NCI-H1694 treated with DMSO at 0.1 percent for 48 hours (cell line): Measurements from ENCODE around the gene TYW5.

Experiments used
- DNase-seq: peaks from one replicate; lab custom pipeline; 2025; lab: John Stamatoyannopoulos, UW

The TYW5 gene

DNA sequence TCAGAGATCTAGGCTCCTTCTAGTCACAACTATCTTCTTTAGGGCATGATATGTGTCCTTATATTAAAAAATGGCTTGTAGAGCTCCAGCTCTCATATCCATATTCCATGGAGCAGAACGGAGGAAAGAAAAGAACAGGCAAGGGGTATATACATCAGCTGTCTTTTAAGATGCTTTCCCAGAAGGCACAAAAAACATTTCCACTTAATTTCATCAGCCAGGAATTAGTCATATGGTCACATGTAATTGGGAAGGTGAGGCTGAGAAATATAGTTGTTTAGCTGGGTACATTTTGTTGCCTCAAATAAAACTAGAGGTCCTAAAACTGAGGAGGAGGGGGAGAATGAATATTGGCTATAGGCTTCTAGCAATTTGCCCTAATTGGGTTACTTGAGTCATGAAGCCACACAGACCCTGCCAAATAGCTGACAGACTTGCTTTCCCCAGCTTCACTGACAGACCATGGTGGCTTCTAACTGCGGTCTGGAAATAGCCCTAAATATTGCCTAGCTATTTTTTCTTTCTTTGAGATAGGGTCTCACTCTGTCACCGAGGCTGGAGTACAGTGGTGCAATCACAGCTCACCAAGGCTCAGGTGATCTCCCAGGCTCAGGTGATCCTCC, 20.1 kb upstream of the TYW5 start:
- DNase-seq, result no peak

DNA sequence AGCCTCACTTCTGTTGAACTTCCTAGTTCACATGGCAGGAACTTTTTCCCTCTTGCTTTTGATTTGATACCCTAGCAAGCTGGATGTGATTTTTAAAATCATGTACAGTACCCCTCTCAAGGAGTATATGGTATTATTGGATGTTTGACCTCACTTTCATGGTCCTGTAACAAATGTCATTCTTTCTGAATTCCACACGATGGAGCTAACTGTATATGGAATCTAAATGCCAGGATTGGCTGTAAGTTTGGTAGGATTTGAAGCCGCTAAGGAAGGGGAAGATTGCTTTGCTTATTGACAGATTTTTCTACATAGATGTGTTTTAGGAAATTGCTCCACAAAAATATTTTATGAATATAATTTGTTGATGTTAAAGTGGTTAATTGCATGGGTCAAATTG, 18.4 kb upstream of the TYW5 start:
- DNase-seq, result peak; percentile 54

DNA sequence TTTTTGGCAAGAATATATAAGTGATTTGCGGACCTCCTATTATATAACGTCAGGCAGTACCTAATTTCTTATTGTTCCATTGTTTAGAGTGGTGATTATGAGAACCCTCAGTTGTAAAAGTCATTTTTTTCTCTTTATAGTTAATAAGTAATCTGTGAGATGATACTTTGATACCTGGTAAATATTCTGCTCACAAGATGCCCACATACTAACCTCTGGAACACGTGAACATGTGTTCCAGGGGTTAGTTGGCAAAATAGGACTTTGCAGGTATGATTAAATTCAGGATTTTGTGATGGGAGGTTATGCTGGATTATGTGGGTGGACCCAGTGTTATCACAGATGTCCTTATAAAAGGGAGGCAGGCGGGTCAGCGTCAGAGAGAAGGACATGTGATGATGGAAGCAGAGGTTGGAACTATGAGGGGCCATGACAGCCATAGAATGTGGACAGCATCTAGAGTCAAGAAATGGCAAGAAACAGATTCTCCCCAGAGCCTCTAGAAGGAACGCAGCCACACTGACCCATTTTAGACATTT, 16.9 kb upstream of the TYW5 start:
- no peak for DNase-seq

DNA sequence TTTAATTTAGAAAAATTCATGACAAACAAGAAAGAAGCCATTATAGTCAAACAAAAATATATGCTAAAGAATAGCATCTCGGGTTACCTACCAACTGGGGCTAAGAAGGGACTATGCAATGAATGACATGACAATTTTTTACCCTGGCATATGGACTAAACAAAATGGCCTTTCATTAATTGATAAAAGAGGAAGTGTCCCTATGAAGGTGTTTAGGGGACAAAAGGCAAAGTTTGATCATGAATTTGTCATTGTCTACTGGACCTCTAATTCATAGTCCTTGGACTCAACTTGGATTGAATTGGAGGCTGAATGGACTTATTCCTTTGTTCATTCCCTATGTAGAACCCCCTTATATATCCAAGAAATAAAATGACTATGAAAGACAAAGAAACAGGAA, 12.8 kb upstream of the TYW5 start:
- DNase-seq, result no peak

DNA sequence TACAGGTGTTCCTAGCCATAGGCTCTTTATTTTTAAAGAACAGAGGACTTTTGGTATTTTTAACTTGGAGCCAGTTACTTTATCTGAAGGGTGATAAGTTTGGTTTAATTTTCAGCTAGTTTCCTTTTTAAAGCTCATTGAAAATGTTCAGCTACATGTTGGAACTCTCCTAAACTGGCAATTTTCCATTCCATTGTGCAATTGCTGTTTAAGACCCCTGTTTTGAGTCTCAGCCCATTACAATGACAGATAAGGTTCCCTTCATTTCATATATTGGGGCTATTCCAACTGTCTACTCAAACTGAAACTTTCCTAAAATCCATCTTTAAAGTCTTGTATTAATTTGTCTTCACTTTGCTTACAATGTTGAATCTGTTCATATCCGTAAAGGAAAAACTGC, 11.7 kb upstream of the TYW5 start:
- DNase-seq, result no peak

DNA sequence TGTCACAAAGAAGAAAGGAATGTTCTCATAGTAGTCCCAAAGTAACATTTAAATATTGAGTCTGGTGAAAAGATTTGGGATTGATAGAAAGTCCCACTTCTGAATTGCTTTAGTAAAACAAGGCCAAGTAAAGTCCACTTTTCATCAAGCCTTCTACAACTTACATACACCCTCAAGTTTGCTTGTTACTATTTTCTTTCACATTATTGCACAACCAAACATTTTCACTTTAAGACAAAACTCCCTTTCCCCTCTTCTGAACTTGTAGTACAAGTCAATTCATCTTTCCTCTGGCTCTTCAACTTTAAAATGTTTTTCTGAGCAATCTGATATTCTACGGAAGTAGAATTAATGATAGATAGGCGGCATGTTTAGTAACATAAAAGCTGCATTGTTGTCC, 11.1 kb upstream of the TYW5 start:
- DNase-seq, result no peak

DNA sequence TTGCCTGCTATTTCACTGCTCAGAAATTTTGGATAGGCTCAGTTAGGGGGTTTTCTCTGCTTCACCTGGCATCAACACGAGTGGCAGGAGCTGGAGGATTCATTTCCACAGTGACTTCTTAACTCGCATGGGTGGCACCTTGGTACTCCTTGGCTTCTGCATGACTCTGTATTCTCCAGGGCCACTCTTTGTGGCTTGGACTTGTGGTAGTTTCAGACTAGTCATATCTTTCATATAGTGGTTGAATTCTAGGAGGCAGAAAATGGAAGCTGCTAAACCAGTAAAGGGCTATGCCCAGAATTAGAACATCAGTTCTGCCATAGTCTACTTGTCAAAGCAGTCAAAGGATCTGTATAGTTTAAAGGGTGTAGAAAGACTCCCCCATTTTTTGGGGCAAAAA, 6.9 kb upstream of the TYW5 start:
- no peak for DNase-seq

DNA sequence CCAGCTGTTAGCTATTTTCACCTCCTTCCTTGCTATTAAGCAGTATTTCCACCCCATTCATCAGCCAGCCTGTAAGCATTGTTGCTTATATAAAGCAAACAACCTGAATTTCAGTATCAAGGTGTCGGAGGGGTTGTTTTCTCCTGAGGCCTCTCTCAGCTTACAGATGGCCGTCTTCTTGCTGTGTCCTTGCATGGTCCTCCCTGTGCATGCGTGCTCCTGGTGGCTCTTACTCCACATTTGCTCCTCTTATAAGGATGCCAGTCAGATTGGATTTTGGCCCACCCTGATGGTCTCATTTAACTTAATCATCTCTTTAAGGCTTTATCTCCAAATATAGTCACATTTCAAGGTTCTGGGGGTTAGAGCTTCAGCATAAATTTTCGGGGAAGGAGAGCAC, 2.7 kb upstream of the TYW5 start:
- no peak for DNase-seq

DNA sequence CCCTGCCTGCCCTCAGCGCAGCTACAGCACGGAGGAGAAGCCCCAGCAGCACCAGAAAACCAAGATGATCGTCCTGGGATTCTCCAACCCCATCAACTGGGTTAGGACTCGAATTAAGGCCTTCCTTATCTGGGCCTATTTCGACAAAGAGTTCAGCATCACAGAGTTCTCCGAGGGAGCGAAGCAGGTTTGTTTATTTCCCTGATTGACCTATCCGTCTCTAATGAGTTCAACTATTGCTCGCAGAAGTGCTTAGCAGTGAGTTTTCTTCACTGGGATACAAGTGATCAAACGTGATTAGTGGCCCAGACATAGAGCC, 730 bp upstream of the TYW5 start:
- no peak for DNase-seq

DNA sequence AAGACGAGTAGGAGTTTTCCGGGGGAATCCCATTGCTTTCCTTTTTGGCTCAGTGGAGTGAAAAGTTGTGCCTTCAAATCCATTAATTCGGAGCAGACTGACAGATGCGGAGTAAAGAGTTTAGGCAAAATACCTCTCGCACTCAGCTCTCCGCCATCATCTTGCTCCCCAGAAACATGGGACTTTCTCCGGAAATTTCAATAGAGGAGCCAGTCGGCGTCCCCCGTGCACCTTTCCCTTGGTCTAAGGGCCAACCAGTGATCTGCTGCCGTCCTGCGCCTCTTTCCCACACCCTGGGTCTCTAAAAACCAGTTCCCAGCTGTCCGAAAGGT, 318 bp downstream of the TYW5 start:
- peak; percentile 64 for DNase-seq

DNA sequence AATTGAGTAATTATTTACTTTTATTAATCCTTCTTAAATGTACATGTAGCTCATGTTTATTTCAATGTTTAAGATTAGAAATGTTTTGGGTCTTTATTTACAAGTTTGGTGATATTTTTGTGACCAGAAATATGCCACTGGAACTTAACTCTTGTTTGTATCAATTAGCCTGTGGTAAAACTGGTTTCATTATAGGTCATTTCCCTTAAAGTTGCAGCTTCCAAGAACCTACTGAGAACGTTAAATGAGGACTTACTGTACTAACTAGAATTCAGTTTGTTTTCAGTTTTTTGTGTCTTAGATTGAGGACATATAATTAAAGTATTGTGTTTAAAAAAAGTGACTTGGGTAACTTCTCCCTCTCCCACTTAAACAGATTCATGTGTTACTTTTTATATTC, 4.3 kb downstream of the TYW5 start:
- no peak for DNase-seq

DNA sequence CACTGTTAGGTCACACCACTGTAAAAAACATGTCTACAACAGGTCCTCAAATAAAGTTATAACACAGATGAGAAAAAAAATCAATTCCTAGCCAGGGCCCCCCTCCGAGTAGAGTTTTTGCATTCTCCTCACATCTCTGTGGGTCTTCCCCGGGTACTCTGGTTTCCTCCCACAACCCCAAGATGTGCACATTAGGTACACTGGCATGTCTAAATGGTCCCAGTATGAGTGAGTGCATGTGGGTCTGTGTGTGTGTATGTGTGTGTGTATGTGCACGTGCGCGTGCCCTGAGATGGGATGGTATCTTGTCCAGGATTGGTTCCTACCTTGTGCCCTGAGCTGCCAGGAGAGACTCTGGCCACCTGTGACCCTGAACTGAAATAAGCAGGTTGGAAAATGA, 4.9 kb downstream of the TYW5 start:
- no peak for DNase-seq

DNA sequence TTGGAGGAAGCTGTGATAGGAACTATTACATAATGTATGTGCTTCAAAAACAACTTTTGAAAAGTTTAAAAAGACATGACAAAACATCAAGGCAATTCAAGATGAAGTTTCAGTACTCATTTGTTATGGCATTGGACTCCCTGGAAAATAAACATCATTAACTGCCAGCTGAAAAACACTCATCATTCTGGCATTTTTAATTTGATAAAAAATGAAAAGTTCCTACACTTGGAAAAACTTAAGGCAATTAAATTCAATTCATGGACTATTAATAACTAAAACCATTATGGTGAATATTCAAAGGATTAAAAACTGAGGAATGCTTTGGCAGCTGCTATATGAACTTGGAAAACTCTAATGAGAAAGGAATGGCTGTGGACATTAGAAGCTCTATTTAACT, 8.5 kb downstream of the TYW5 start:
- DNase-seq, result no peak

DNA sequence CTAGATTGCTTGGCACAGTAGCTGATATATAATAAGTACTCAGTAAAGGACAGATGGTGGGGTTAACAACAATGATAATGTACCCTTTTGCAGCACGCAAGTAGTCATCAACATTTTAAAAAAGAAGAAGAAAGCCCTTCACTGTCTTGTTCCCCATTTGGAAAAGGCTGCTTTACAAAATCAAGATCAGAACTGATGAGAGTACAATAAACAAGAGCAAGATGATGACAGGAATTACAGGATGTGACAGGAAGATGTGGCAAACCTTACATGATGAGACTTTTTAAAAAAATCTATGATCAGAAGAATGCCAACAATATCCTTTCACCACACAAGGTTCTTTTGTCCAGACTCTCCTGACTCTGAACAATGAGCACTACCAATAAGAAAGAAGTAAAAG, 9.1 kb downstream of the TYW5 start:
- no peak for DNase-seq

DNA sequence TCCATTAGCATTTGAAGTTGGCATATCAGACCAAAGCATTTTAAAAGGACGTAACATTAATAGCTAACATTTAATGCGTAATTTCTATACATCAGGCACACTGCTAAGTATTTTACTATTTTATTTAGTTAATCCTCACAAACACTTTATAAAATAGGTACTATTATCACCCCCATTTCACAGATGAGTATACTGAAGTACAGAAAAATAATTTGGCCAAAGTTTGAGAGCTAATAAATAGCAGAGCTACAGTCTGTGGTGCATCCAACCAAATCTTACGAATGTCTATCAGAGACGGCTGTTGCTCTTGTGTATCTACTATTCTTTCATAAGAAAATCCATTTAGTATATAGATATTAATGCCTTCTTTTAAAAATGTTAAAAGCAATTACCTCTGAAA, 11.9 kb downstream of the TYW5 start:
- no peak for DNase-seq

DNA sequence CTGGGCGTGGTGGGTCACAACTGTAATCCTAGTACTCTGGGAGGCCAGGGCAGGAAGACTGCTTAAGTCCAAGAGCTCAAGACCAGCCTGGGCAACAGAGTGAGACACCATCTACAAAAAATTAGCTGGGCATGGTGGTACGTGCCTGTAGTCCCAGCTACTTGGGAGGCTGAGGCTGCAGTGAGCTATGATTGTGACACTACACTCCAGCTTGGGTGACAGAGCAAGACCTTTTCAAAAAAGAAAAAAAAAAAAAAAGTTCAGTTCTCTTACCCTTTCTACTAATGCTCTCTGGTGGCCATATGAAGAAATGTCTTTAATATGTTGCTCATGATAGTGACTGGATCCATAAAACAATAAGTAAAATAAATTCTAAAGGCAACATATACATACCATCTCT, 14.9 kb downstream of the TYW5 start:
- peak; percentile 60 for DNase-seq

DNA sequence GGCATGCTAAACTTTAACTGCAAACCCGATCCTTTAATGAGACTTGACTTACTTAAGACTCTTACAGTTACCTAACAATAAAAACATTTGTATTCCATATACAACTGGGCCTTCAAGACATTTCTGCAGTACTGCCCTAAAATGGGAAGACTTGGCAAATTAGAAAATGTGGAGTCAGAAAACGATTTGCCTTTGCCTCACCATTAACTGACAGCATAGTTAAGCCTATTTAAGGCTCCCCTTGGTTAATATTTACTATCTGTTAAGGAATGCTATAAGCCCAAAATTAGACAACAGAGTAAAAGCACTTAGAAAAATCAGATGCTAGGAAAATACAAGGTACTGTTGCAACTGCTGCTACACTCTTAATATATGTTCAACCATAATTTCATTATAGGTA, 18.7 kb downstream of the TYW5 start:
- DNase-seq, result no peak

DNA sequence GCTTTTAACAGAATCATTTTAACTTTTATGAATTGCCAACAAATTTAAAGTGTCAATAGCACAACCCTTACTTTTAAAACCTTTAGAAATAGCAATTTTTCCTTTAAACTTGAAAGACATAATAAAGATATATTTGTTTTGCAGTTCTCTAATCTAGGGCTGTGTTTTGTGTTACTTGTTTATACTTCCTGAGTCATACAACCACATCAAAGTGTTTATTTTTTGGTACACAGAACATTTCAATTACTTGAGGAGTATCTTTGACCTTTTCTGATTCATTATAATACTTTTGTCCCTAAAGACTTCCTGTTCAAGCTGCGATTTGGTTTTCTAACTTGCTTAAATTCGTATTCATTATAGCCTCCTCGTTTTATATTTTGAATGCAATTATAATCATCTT, 21.8 kb downstream of the TYW5 start:
- DNase-seq, result no peak

DNA sequence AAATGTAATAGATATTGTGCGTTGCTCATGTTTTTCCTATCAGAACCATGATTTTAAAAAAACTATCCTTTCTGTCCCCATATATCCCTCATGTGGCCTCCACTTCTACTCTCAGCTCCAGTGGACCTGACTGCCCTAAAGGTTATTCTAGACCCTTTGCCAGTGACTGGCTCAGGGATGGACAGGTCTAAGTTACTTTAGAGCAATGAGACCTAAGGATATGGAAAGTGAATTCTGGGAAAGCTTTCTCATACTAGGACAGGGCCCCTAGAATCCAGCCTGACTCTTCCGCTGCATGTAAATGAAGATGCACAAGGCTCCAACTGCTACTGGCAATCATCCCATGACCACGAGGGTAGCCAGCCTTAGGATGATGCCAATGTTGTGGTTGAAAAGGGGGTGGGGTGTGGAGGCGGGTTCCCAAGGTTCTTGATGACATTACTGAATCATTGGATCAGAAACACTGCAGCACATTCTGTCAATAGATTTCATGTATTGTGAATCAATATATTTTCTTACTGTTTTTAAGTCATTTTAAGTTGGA, 22.9 kb downstream of the TYW5 start:
- DNase-seq, result no peak

DNA sequence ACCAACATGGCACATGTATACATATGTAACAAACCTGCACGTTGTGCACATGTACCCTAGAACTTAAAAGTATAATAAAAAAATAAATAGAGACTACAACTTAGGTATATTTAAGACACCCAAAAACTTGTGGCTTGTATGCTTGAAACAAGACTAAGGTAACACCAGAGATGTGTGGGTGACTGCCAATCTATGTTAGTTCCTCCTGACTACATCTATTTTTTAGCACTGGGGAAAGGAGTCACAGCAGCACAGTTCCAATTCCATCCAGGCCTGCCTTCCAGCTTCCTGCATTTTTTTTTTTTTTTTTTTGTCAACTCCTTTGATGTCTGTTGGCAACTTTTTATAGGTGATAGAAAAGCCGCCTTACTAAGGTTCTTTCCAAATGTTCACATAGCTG, 26.0 kb downstream of the TYW5 start:
- DNase-seq, result no peak

DNA sequence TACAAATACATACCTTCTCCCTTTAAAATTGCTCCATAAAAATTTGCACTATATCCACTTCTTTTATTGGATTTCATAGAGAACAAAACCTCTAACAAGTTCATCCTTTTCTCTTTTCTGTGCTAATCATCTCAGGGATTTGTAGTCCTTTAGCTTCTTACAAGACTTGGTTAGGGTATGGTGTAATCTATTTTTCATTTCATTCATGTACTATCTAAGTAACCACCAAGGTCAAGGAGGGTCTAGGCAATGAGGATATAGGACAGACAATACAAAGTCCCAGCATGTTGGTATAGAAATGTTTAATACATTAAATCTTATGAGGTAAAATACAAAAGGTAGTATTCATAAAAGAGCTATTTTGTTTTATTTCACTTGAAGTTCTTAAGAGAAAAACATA, 26.7 kb downstream of the TYW5 start:
- DNase-seq, result no peak

DNA sequence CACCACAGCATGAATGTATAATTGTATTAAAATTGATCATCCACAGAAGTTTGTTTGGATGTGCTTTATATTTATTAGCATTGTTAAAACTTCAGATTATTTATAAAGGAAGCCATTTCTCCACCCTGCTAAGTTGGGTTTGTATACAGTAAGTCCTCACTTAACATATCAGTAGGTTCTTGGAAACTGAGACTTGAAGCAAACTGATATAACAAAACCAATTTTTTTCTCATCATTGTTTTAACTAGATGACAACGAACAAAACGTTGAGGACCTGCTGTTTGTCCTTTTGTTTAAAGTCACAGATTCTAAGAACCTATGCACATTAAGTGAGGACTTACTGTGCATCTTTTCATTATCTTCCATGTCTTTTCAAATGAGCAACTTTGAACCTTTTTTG, 27.1 kb downstream of the TYW5 start:
- DNase-seq, result no peak

DNA sequence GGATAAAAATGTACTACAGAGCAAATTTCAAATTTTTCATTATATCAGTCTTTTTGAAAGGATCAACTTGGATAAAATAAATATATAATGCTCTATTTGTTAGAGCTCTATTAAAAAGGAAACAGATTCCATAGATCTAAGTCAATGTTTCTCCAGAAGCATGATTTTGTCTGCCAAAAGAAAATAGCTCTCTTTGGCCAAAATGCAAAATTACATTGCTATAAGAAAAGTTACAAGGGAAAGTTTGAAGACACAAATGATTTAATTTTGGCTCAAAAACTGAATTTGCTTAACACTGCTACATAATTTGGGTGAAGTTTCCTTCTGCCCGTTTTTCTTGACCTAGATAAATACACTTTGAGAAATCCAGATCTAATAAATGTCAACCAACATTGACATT, 28.5 kb downstream of the TYW5 start:
- DNase-seq, result no peak

DNA sequence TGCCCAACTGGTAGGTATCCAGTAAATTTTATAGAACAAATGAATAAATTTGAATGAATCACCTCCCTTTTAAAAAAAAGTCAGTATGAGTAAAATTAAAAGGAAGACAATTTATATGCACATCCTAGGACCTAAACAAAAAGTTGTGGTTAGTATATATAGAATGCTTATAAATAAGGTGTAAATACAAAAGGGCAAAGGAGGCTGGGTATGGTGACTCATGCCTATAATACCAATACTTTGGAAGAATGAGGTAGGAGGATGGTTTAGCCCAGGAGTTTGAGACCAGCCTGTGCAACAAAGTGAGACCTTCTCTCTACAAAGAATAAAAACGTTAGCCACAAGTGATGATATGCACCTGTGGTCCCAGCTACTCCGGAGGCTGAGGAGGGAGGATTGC, 31.4 kb downstream of the TYW5 start:
- no peak for DNase-seq

DNA sequence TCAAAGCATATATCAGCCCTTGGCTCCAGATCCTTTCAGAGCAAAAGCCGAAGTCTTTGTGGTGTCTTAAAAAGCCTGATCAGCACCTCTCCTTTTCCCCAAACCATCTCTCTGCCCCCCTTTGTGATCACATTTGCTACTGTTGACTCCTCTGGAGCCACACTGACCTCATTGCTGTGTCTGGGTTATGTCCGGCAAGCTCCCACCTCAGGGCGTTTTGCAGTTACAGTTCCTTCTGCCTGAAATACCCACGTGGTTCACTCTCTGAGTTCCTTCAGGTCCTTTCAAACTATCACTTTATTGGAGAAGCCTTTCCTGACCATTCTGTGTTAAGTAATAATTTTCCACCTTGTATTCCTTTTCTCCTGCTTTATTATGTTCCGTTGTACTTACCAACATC, 32.4 kb downstream of the TYW5 start:
- no peak for DNase-seq
